IPS-20b (cell line): ENCODE measurements around the gene RAP1GAP.

Experiments used
- H3K27ac ChIP-seq: one replicate; pipeline ENCODE4 v1.5.1; 2013; ENCODE audit warnings: low read length
- H3K27me3 ChIP-seq: 2 replicates; pipeline ENCODE4 v1.6.1; 2013; ENCODE audit warnings: mild to moderate bottlenecking, low read length, inconsistent platforms; ENCODE audit not compliant: insufficient read depth
- H3K36me3 ChIP-seq: 2 replicates; pipeline ENCODE4 v1.6.1; 2013; ENCODE audit warnings: low read depth, mild to moderate bottlenecking, inconsistent platforms, low read length, moderate library complexity; ENCODE audit not compliant: insufficient read depth
- H3K4me1 ChIP-seq: 2 replicates; pipeline ENCODE4 v1.6.1; 2013; ENCODE audit warnings: mild to moderate bottlenecking, control low read depth, inconsistent platforms, low read length, moderate library complexity; ENCODE audit not compliant: insufficient read depth
- H3K4me3 ChIP-seq: 2 replicates; pipeline ENCODE4 v1.5.1; 2013; ENCODE audit warnings: mild to moderate bottlenecking, low read length, inconsistent platforms
- H3K9ac ChIP-seq: 2 replicates; pipeline ENCODE4 v1.6.1; 2013; ENCODE audit warnings: low read depth, mild to moderate bottlenecking, inconsistent platforms, low read length, moderate library complexity
- H3K9me3 ChIP-seq: 2 replicates; pipeline ENCODE4 v1.6.1; 2013; ENCODE audit warnings: mild to moderate bottlenecking, low read depth, low read length, inconsistent platforms; ENCODE audit not compliant: insufficient read depth

Gene RAP1GAP

GRCh38 chr1:21628798-21629393 is 40.3 kb downstream of the RAP1GAP start:
- Histone ChIP-seq H3K27me3 (no peaks in the 10 kb centered on the region), H3K4me1 (peaks cover 17% of the 10 kb centered on the region; the same call in 1 of the 2 replicates), H3K36me3 (no peaks in the 10 kb centered on the region), H3K27ac (no peak overlapping the region), H3K4me3 (no peak overlapping the region), H3K9me3 (no peaks in the 10 kb centered on the region), H3K9ac (no peak overlapping the region)

GRCh38 chr1:21626921-21627339 is 42.2 kb downstream of the RAP1GAP start:
- Histone ChIP-seq H3K9ac (no peak overlapping the region), H3K9me3 (no peaks in the 10 kb centered on the region), H3K4me1 (peaks cover 17% of the 10 kb centered on the region; the same call in 1 of the 2 replicates), H3K27ac (no peak overlapping the region), H3K36me3 (no peaks in the 10 kb centered on the region), H3K27me3 (peaks cover 14% of the 10 kb centered on the region), H3K4me3 (no peak overlapping the region)

- no peaks in the 10 kb centered on the region for H3K36me3 ChIP-seq
- no peak overlapping the region for H3K4me3 ChIP-seq
- H3K9me3 ChIP-seq = no peaks in the 10 kb centered on the region
- H3K4me1 ChIP-seq = peaks cover 12% of the 10 kb centered on the region; the same call in 1 of the 2 replicates
- H3K27ac ChIP-seq = no peak overlapping the region
- H3K27me3 ChIP-seq = peaks cover 28% of the 10 kb centered on the region
- no peak overlapping the region for H3K9ac ChIP-seq
Measured at GRCh38 chr1:21625390-21626190, 43.6 kb downstream of the RAP1GAP start.

GRCh38 chr1:21624571-21625389 is 44.4 kb downstream of the RAP1GAP start:
- no peaks in the 10 kb centered on the region for H3K9me3 ChIP-seq
- H3K9ac ChIP-seq = no peak overlapping the region
- H3K4me1 ChIP-seq = peaks cover 9% of the 10 kb centered on the region; the same call in 1 of the 2 replicates
- no peaks in the 10 kb centered on the region for H3K36me3 ChIP-seq
- H3K4me3 ChIP-seq = no peak overlapping the region
- peaks cover 36% of the 10 kb centered on the region for H3K27me3 ChIP-seq
- H3K27ac ChIP-seq = no peak overlapping the region

GRCh38 chr1:21623410-21623961 is 45.7 kb downstream of the RAP1GAP start:
- Histone ChIP-seq H3K4me3 (no peak overlapping the region), H3K27me3 (peaks cover 49% of the 10 kb centered on the region), H3K36me3 (no peaks in the 10 kb centered on the region), H3K9ac (no peak overlapping the region), H3K27ac (no peak overlapping the region), H3K9me3 (no peaks in the 10 kb centered on the region), H3K4me1 (peaks cover 6% of the 10 kb centered on the region; the same call in 1 of the 2 replicates)

- Histone ChIP-seq H3K27me3 (peaks cover 49% of the 10 kb centered on the region), H3K4me1 (peaks cover 6% of the 10 kb centered on the region; the same call in 1 of the 2 replicates), H3K4me3 (peak overlapping the region; percentile 73)
Measured at GRCh38 chr1:21622466-21623315, 46.5 kb downstream of the RAP1GAP start.

GRCh38 chr1:21621761-21622436 is 47.3 kb downstream of the RAP1GAP start:
- H3K4me1 ChIP-seq = peaks cover 6% of the 10 kb centered on the region; the same call in 1 of the 2 replicates
- no peaks in the 10 kb centered on the region for H3K36me3 ChIP-seq
- H3K27ac ChIP-seq = no peak overlapping the region
- peak overlapping the region; percentile 40; the same call in 1 of the 2 replicates for H3K4me3 ChIP-seq
- H3K9me3 ChIP-seq = no peaks in the 10 kb centered on the region
- H3K27me3 ChIP-seq = peaks cover 49% of the 10 kb centered on the region
- H3K9ac ChIP-seq = no peak overlapping the region

More at GRCh38 chr1:21622466-21623315, 46.5 kb downstream of the RAP1GAP start:
- no peaks in the 10 kb centered on the region for H3K9me3 ChIP-seq
- peak overlapping the region; percentile 58; the same call in 1 of the 2 replicates for H3K9ac ChIP-seq
- H3K27ac ChIP-seq = no peak overlapping the region
- H3K36me3 ChIP-seq = no peaks in the 10 kb centered on the region

GRCh38 chr1:21621051-21621450 is 48.1 kb downstream of the RAP1GAP start:
- Histone ChIP-seq H3K27me3 (peaks cover 49% of the 10 kb centered on the region), H3K27ac (no peak overlapping the region), H3K9me3 (no peaks in the 10 kb centered on the region), H3K4me3 (no peak overlapping the region), H3K36me3 (no peaks in the 10 kb centered on the region), H3K9ac (no peak overlapping the region), H3K4me1 (peaks cover 6% of the 10 kb centered on the region; the same call in 1 of the 2 replicates)

GRCh38 chr1:21620496-21620895 is 48.7 kb downstream of the RAP1GAP start:
- no peak overlapping the region for H3K4me3 ChIP-seq
- no peaks in the 10 kb centered on the region for H3K36me3 ChIP-seq
- no peak overlapping the region for H3K27ac ChIP-seq
- H3K27me3 ChIP-seq = peaks cover 49% of the 10 kb centered on the region
- H3K4me1 ChIP-seq = peaks cover 6% of the 10 kb centered on the region; the same call in 1 of the 2 replicates
- no peak overlapping the region for H3K9ac ChIP-seq
- no peaks in the 10 kb centered on the region for H3K9me3 ChIP-seq

- Histone ChIP-seq H3K36me3 (no peaks in the 10 kb centered on the region), H3K27ac (no peak overlapping the region), H3K4me3 (no peak overlapping the region), H3K9me3 (no peaks in the 10 kb centered on the region), H3K27me3 (peaks cover 49% of the 10 kb centered on the region), H3K4me1 (peaks cover 6% of the 10 kb centered on the region; the same call in 1 of the 2 replicates), H3K9ac (no peak overlapping the region)
Measured at GRCh38 chr1:21620011-21620410, 49.1 kb downstream of the RAP1GAP start.
